ENCODE data around the gene BLVRA.

GRCh38 chr7:43758029-43758821 lies at the start of gene BLVRA:
- no peak for TF ChIP-seq CTCF (conservative IDR thresholded peaks at IDR 0.05)
- no peak for TF ChIP-seq EZH2 (IDR thresholded peaks at IDR 0.05; ENCODE audit: low read depth)
